SK-N-SH treated with all-trans-retinoic acid at 6 μM for 48 hours (cell line): ENCODE results near the gene TBC1D16.

Source experiments
- ATAC-seq: fragments of 200-7000 bp; cut with Tn5 transposase; 3 replicates; pipeline ENCODE4 v1.9.1; 2020; ENCODE audit warnings: mild to moderate bottlenecking, moderate library complexity
- ARNTL ChIP-seq: fragments of 450-650 bp; formaldehyde crosslinking; IDR thresholded peaks from 2 replicates; pipeline ENCODE4 v1.5.0; 2020; ENCODE audit warnings: low read depth, mild to moderate bottlenecking, moderate library complexity, borderline replicate concordance
- BACH2 ChIP-seq: fragments of 250-450 bp; sonication (Bioruptor Pico); IDR thresholded peaks from 2 replicates; pipeline ENCODE4 v1.9.0; 2021; ENCODE audit warnings: mild to moderate bottlenecking, borderline replicate concordance
- ESRRG ChIP-seq: fragments of 250-450 bp; sonication (Bioruptor Pico); IDR thresholded peaks from 2 replicates; pipeline ENCODE4 v1.6.1; 2021; ENCODE audit warnings: mild to moderate bottlenecking
- GLIS3 ChIP-seq: fragments of 250-450 bp; sonication (Bioruptor Pico); IDR thresholded peaks from 2 replicates; pipeline ENCODE4 v1.5.0; 2020; ENCODE audit warnings: mild to moderate bottlenecking, moderate library complexity
- ISL1 ChIP-seq: fragments of 250-450 bp; sonication (Bioruptor Pico); IDR thresholded peaks from 2 replicates; pipeline ENCODE4 v2.1.2; 2022; ENCODE audit warnings: mild to moderate bottlenecking, moderate library complexity
- OSR1 ChIP-seq: fragments of 250-450 bp; sonication (Bioruptor Pico); IDR thresholded peaks from 2 replicates; pipeline ENCODE4 v1.8.0; 2022; ENCODE audit warnings: moderate library complexity, mild to moderate bottlenecking, inconsistent platforms
- PPARA ChIP-seq: fragments of 250-450 bp; sonication (Bioruptor Pico); IDR thresholded peaks from 2 replicates; pipeline ENCODE4 v1.5.0; 2020; ENCODE audit warnings: mild to moderate bottlenecking, borderline replicate concordance
- RARB ChIP-seq: fragments of 250-450 bp; sonication (Bioruptor Pico); IDR thresholded peaks from 2 replicates; pipeline ENCODE4 v1.8.0; 2021; ENCODE audit warnings: mild to moderate bottlenecking, moderate library complexity
- SNAI2 ChIP-seq: fragments of 250-450 bp; sonication (Bioruptor Pico); IDR thresholded peaks from 2 replicates; pipeline ENCODE4 v1.5.0; 2020; ENCODE audit warnings: mild to moderate bottlenecking, moderate library complexity
- TCF4 ChIP-seq: fragments of 250-450 bp; sonication (Bioruptor Pico); IDR thresholded peaks from 2 replicates; pipeline ENCODE4 v1.8.0; 2021; ENCODE audit warnings: mild to moderate bottlenecking, moderate library complexity, borderline replicate concordance
- ZFP3 ChIP-seq: fragments of 250-450 bp; sonication (Bioruptor Pico); IDR thresholded peaks from 2 replicates; pipeline ENCODE4 v1.5.0; 2020; ENCODE audit warnings: mild to moderate bottlenecking, moderate library complexity
- ZFP30 ChIP-seq: fragments of 450-650 bp; formaldehyde crosslinking; IDR thresholded peaks from 2 replicates; pipeline ENCODE4 v1.5.0; 2022; ENCODE audit warnings: mild to moderate bottlenecking, moderate library complexity
- ZNF565 ChIP-seq: fragments of 450-650 bp; formaldehyde crosslinking; conservative IDR thresholded peaks from 2 replicates; pipeline ENCODE4 v1.5.0; 2020; ENCODE audit warnings: low read depth, mild to moderate bottlenecking, moderate library complexity
- ZNF8 ChIP-seq: fragments of 450-650 bp; formaldehyde crosslinking; IDR thresholded peaks from 2 replicates; pipeline ENCODE4 v1.5.0; 2020; ENCODE audit warnings: mild to moderate bottlenecking, moderate library complexity
- TF ChIP-seq, protein P1 (sequence below): fragments of 250-450 bp; sonication (Bioruptor Pico); IDR thresholded peaks from 2 replicates; pipeline ENCODE4 v1.5.1; 2020; ENCODE audit warnings: low read depth, mild to moderate bottlenecking, moderate library complexity
- TF ChIP-seq, protein P2 (sequence below): fragments of 250-450 bp; sonication (Bioruptor Pico); IDR thresholded peaks from 2 replicates; pipeline ENCODE4 v1.5.0; 2020; ENCODE audit warnings: mild to moderate bottlenecking, moderate library complexity
- TF ChIP-seq, protein P3 (sequence below): fragments of 250-450 bp; sonication (Bioruptor Pico); IDR thresholded peaks from 2 replicates; pipeline ENCODE4 v1.8.0; 2020; ENCODE audit warnings: mild to moderate bottlenecking, moderate library complexity, borderline replicate concordance
- TF ChIP-seq, protein P4 (sequence below): fragments of 250-450 bp; sonication (Bioruptor Pico); IDR thresholded peaks from 2 replicates; pipeline ENCODE4 v1.5.1; 2021; ENCODE audit warnings: mild to moderate bottlenecking, moderate library complexity

Gene TBC1D16

DNA sequence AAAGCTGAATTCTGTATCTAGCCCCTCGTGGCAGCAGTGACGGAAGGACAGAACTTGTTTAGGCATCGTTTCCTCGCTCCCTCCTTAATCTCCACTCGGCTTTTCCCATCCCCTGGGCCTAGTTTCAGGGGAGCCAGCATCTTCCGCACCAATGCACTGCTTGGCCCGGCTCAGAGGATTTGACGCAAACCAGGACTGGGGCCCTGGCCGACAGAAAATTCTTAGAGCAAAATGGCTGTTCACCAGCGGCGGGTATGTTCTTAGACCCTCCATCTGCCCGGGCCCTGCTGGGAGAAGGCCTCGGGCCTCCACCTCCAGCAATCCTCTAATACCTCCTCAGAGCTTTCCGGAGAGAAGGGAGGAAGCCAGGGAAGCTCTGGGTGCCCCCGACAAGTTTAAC lies 54.6 kb downstream of the TBC1D16 start:
- TF ChIP-seq, protein P1, sequence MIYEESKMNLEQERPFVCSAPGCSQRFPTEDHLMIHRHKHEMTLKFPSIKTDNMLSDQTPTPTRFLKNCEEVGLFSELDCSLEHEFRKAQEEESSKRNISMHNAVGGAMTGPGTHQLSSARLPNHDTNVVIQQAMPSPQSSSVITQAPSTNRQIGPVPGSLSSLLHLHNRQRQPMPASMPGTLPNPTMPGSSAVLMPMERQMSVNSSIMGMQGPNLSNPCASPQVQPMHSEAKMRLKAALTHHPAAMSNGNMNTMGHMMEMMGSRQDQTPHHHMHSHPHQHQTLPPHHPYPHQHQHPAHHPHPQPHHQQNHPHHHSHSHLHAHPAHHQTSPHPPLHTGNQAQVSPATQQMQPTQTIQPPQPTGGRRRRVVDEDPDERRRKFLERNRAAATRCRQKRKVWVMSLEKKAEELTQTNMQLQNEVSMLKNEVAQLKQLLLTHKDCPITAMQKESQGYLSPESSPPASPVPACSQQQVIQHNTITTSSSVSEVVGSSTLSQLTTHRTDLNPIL (CRISPR knock-in tag), result no peak
- TF ChIP-seq ISL1 (CRISPR knock-in tag), result no peak
- TF ChIP-seq OSR1 (CRISPR knock-in tag), result no peak
- TF ChIP-seq, protein P2, sequence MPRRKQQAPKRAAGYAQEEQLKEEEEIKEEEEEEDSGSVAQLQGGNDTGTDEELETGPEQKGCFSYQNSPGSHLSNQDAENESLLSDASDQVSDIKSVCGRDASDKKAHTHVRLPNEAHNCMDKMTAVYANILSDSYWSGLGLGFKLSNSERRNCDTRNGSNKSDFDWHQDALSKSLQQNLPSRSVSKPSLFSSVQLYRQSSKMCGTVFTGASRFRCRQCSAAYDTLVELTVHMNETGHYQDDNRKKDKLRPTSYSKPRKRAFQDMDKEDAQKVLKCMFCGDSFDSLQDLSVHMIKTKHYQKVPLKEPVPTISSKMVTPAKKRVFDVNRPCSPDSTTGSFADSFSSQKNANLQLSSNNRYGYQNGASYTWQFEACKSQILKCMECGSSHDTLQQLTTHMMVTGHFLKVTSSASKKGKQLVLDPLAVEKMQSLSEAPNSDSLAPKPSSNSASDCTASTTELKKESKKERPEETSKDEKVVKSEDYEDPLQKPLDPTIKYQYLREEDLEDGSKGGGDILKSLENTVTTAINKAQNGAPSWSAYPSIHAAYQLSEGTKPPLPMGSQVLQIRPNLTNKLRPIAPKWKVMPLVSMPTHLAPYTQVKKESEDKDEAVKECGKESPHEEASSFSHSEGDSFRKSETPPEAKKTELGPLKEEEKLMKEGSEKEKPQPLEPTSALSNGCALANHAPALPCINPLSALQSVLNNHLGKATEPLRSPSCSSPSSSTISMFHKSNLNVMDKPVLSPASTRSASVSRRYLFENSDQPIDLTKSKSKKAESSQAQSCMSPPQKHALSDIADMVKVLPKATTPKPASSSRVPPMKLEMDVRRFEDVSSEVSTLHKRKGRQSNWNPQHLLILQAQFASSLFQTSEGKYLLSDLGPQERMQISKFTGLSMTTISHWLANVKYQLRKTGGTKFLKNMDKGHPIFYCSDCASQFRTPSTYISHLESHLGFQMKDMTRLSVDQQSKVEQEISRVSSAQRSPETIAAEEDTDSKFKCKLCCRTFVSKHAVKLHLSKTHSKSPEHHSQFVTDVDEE (CRISPR knock-in tag), result no peak
- no peak for ATAC-seq

DNA sequence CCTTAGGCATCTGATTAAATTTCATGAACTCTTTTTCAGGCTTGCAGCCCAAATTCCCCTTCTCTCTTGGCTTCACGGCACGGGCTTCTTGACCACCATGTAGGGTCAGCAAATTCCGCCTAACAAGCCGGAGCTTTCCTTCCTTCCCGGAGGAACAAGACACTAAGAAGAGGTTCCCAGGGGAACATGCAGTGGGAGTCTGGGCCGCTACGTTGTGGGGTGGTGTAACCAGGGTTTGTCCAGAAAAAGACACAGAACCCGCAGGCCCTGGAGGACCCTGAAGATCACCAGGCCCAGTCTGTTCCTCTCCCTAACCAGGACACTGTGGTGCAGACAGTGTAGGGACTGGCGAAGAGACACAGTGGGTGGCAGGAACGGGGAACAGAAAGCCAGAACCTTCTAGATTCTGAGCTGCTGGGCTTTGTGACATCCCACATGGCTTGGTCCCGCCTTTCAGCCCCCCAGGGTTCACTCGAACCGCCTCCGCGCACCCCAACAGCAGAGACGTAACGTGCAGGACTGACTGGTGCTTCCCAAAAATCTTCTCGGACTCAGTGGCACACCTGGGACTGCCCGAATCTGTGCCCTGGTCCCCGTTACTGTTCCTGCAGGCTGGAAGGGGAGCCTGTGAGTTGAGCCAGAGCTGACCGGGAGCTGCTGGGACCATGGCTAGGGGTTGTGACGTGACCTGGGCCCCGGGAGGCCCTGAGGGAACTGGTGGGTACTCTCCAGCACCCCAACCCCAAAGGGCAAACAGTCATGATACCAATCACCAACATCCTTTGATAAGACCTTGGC lies 55.2 kb downstream of the TBC1D16 start:
- ATAC-seq, result no peak
- TF ChIP-seq ZNF8 (CRISPR knock-in tag) (no peak), BACH2 (no peak), ISL1 (CRISPR knock-in tag) (no peak), TCF4 (no peak), OSR1 (CRISPR knock-in tag) (no peak), SNAI2 (no peak), ZFP3 (no peak), ZFP30 (CRISPR knock-in tag) (no peak), ZNF565 (CRISPR knock-in tag) (no peak), GLIS3 (no peak), ARNTL (CRISPR knock-in tag) (no peak), PPARA (CRISPR knock-in tag) (no peak), ESRRG (no peak), RARB (CRISPR knock-in tag) (no peak)
- TF ChIP-seq, protein P2 (CRISPR knock-in tag), result no peak
- TF ChIP-seq, protein P3, sequence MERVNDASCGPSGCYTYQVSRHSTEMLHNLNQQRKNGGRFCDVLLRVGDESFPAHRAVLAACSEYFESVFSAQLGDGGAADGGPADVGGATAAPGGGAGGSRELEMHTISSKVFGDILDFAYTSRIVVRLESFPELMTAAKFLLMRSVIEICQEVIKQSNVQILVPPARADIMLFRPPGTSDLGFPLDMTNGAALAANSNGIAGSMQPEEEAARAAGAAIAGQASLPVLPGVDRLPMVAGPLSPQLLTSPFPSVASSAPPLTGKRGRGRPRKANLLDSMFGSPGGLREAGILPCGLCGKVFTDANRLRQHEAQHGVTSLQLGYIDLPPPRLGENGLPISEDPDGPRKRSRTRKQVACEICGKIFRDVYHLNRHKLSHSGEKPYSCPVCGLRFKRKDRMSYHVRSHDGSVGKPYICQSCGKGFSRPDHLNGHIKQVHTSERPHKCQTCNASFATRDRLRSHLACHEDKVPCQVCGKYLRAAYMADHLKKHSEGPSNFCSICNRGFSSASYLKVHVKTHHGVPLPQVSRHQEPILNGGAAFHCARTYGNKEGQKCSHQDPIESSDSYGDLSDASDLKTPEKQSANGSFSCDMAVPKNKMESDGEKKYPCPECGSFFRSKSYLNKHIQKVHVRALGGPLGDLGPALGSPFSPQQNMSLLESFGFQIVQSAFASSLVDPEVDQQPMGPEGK, result no peak
- TF ChIP-seq, protein P4, sequence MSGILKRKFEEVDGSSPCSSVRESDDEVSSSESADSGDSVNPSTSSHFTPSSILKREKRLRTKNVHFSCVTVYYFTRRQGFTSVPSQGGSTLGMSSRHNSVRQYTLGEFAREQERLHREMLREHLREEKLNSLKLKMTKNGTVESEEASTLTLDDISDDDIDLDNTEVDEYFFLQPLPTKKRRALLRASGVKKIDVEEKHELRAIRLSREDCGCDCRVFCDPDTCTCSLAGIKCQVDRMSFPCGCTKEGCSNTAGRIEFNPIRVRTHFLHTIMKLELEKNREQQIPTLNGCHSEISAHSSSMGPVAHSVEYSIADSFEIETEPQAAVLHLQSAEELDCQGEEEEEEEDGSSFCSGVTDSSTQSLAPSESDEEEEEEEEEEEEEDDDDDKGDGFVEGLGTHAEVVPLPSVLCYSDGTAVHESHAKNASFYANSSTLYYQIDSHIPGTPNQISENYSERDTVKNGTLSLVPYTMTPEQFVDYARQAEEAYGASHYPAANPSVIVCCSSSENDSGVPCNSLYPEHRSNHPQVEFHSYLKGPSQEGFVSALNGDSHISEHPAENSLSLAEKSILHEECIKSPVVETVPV (CRISPR knock-in tag), result no peak

DNA sequence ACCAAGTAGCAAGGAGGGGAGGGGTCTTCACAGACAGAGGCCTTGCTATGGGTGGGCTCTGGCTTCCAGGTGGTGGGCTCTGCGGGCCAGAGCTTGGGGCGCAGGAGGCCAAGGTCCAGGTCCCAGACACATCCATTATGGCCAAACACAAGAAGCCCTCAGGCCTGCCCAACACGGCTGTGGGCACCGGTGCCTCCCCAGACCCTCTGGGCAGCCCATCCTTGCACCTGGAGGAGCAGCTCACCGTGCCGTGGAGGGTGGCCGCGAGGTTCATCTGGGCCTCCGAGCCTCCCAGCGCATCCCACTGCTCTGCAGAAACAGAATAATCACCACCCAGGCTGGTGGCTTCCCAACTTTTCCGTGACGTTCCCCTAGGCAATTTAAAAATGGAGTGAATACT lies 55.9 kb downstream of the TBC1D16 start:
- no peak for ATAC-seq
- TF ChIP-seq PPARA (CRISPR knock-in tag), result no peak
- no peak for TF ChIP-seq ZFP3
- no peak for TF ChIP-seq BACH2
- no peak for TF ChIP-seq GLIS3
- no peak for TF ChIP-seq SNAI2
- no peak for TF ChIP-seq ESRRG
